ENCODE measurements around the gene CORO2A.
"Not testable (repeated sequence)": the region's sequence is repeated elsewhere in the genome, so short reads cannot be mapped to it uniquely, and the experiment has no call there.

The CORO2A gene

DNA sequence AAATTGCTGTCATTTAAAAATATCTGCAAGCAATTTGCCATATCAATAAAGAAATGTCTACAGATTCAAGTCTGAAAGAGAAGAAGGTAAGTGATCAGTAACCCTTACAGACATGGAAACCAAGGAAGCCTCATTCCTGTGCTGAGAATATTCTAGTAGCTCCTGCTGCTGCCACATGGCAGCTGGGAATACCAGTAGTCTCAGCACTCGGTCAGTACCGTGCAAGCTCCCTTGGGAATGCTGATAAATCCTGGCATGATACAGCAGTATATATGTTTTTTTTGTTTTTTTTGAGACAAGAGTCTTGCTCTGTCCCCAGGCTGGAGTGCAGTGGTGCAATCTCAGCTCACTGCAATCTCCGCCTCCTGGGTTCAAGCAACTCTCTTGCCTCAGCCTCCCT is 108.0 kb downstream of the CORO2A start:
- DNase-seq (ENCODE audit: low read depth, low spot score) = no peak

DNA sequence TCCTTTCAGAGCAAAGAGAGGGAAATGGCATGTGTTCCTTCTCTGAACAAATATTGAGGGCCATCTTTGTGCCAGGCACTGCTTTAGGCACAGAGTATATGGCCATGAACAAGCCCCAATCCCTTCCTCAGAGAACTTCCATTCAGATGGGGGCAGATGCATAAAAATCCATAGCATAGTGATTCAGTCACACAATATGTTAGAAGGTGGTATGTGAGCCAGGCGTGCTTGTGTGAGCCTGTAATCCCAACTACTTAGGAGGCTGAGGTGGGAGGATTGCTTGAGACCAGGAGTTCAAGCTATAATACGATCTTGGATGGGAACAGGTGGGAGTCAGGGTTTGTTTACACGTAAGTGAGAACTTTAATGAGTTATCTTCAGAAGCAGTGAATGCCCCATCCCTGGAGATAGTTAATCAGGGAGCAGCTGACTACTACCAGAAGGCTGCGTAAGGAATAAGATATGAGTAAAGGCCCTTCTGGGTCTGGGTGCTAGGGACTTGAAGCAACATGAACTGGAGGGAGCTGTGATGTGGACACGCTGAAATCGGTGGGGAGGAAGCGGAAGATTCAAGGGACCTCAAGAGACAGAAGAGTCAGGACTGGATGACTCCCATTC is 108.8 kb downstream of the CORO2A start:
- DNase-seq (ENCODE audit: low read depth, low spot score) = no peak

DNA sequence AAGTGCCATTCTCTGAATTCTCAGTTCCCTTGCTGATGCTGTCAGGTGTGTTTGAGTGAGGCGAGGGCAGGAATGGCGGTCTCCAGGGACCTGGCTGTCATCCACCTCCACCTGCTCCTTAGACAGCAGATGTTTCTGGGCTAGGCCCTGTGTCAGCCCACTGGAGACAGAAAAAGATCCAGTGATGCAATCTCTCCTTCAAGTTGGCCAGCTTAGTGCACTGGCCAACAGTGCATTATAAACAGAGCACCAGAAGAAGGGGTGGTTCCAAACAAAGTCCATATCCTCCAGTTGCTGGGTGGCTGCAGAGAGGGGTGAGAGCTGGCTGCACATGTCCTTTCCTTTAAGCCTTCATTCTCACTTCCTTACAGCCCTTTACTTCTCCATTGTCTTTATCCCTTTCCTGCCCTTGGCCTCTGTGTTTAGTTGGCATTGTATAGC is 109.4 kb downstream of the CORO2A start:
- no peak for DNase-seq (ENCODE audit: low read depth, low spot score)

DNA sequence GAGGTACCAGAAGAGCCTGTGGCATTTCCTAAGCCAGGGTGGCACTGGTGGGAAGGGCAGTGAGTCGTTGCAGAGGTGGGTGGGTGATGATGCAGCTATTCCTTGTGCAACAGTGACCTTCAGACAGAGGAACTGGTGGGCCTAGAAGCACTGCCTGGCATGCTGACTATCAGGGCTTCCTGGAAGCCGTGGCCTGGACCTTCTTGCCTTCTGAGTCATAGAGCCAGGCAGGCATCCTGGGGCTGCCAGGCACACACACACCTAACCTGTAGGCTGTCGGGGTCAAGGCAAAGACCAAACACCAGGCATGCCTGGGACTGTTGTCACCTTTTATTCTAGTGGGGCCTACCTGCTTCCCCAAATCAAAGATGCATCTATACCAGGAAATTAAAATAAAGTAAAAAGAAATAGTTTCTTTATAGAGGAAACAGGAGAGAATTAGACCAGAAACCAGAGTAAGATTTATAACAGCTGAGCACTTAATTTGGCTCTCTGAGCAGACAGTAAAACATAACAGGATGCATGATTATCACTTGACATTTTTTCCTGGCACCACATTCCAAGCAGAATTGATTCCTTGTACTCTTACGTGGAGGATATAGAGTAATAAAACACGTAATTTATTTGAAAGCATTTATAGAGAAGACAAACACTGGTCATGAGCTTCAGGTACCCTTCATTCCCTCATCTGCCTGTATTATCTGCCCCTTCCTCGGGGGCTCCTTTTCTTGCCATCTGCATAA is 110.8 kb downstream of the CORO2A start:
- no peak for DNase-seq (ENCODE audit: low read depth, low spot score)

DNA sequence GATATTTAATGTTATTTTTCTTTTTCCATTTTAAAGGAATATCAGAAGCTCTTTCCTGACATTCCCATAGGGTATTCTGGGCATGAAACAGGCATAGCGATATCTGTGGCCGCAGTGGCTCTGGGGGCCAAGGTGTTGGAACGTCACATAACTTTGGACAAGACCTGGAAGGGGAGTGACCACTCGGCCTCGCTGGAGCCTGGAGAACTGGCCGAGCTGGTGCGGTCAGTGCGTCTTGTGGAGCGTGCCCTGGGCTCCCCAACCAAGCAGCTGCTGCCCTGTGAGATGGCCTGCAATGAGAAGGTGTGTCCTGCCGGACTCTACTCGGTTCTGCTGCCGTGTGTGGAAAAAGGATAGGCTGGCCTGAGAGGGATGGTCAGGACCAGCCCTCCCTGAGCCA is 111.7 kb downstream of the CORO2A start:
- DNase-seq (ENCODE audit: low read depth, low spot score) = no peak

DNA sequence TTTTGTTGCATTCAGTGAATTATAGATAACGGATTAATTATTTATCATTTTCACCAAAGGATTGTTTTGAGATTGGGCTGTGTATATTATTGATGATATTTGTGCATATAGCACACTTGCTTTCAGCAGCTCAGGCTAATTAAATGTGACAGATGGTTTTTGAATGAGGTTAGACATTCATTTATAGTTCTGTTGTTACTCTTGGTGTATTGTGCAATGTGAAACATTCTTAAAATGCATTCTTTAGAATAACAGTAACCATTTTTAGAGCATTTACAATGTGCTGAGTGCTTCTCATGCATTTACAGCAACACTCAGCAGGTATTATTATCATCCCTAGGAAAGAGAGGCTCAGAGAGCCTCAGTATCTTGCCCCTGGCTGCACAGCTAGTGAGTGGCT is 112.1 kb downstream of the CORO2A start:
- DNase-seq (ENCODE audit: low read depth, low spot score) = no peak

DNA sequence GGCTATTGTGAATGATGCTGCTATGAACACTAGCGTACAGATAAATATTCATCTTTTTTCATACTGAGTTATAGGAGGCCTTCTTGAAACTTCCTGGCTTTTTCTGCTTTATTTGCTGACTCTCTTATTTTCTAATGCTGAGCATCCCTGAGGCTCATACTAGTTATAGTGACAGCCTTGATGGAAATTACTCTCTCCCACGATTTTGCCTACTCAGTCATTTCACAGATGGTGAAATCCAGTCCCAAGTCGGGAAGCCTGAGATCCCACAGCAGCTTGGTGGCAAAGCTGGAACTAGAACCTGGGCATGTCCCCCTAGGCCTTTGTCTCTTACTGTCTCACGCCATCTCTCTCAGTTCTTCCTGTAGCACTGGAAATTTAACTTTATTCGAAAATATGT is 113.5 kb downstream of the CORO2A start:
- no peak for DNase-seq (ENCODE audit: low read depth, low spot score)

DNA sequence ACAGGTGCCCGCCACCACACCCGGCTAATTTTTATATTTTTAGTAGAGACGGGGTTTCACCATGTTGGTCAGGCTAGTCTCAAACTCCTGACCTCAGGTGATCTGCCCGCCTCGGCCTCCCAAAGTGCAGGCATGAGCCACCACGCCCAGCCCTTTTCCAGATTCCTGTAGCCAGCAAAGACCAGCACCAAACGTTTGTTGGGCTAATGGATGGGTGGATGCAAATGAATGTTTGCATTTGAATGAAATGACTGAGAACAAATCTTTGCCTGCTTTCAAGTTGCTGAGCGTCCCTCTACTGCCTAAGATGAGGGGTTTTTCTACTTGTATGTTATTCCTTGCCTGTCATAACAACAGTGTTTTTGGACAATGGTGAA is 115.9 kb downstream of the CORO2A start:
- not testable (repeated sequence) for DNase-seq (ENCODE audit: low read depth, low spot score)

DNA sequence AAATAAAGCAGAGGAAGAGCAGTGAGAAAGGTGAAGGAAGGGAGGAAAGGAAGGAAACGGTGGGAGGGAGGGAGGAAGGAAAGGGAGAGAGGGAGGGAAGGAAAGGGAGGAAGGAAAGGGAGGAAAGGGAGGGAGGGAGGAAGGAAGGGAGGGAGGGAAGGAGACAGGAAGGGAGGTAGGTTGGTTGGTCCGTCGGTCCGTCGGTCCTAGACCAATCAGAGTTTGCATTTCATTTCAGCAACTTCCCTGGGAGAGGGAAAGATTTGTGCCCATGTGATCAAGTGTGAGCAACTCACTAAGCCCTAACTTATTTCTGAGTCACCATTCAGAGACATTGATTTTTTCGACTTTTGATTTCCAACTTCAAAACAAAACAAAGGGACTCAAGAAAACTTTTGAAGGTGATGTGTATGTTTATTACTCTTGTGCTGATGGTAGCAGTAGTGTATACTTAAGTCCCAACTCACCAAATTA is 117.1 kb downstream of the CORO2A start:
- no peak for DNase-seq (ENCODE audit: low read depth, low spot score)

DNA sequence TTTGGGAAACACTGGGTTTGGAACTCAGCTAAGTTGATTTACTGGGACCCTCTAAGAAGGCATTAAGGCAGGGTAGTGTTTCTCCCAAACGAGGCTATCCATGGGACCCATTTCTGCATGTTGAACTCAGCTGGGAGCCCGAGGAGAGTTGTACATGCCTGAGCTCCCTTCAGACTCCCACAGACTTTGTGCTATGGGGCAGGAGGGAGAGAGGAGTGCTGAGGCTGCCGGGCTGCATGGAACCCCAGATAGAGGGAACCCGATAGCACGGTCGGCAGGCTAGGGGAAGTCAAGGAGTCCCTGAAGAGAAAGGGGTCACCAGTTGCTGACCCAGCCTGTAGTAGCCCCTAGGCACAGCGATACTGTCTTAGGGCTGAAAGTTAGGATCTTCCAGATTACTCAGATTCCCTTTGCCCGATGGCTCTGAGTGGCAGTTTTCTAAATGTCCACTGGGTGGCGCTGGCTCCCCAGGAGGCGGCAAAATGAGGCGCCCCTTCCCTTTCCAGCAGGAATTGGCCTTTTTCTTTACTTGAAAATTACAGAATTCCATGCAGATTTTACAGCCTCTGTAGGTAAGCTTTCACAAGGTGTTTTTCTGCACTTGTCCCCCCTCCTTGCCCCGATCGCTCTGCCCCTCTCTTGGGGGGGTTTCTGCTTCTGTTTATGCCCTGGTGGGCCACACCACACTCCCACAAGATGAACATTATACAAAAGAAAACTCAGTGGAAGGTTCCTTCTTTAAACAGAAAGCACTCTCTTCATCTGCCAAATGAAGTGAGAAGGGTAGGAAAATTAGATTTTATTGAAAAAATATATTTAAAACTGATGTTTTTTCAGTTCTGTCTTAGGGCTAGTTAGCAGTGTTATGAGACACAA is 118.1 kb downstream of the CORO2A start:
- no peak for DNase-seq (ENCODE audit: low read depth, low spot score)

DNA sequence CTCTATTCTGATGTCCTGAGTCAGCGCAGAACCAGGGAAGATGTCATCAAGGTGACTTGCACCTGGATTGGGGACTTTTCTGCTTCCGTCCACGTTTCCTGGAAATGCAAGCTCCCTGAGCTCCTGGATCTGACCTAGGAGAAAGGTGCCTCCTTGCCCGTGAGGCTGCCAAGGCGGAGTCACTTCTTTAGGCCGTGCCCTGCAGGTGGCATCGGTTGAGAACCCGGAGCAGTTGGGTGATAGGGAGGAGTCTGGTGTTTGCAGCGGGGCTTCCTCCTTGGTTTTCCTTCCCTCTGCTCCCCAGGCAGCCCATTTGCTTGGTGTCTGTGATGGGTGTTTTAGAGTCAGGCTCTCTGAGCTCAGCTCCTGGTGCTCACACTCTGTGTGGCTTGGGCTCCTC is 120.7 kb downstream of the CORO2A start:
- no peak for DNase-seq (ENCODE audit: low read depth, low spot score)

All from brain pericyte (primary cell).